B cell (primary cell): ENCODE measurements around the gene ZNF816.

Experiments
- EZH2 ChIP-seq: IDR thresholded peaks from 2 replicates; pipeline ENCODE4 v1.6.1; 2012; ENCODE audit warnings: borderline replicate concordance, low read depth, mild to moderate bottlenecking, moderate library complexity, low read length; ENCODE audit not compliant: insufficient read depth, poor library complexity, severe bottlenecking
- TF ChIP-seq, protein P1 (sequence below): fragments of 200-600 bp; IDR thresholded peaks from one replicate; pipeline ENCODE4 v1.8.0; 2022; ENCODE audit warnings: antibody characterized with exemption, mild to moderate bottlenecking

DNA sequence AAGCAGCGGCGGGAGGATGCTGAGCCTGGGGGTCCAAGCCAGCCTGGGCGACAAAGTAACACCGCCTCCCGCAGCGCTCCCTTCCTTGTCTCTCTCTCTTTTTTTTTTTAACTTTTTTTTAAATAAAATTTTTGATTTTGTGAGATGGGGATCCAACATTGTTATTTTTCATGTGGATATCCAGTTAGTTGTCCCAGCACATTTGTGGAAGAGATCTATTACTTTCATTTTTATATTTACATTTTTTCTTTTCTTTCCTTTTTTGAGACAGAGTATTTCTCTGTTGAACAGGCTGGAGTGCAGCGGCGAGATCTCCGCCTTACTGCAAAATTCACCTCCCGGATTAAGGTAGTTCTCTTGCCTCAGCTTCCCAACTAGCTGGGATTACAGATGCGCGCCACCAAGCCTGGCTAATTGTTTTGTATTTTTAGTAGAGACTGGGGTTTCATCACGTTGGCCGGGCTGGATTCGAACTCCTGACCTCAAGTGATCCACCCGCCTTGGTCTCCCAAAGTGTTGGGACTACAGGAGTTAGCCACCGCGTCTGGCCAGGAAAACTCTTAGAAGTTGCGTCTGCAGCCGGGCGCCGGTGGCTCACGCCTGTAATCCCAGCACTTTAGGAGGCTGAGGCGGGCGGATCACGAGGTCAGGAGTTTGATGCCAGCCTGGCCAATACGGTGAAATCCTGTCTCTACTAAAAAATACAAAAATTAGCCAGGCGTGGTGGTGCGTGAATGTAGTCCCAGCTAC lies 19.4 kb downstream of the ZNF816 start:
- TF ChIP-seq, protein P1, sequence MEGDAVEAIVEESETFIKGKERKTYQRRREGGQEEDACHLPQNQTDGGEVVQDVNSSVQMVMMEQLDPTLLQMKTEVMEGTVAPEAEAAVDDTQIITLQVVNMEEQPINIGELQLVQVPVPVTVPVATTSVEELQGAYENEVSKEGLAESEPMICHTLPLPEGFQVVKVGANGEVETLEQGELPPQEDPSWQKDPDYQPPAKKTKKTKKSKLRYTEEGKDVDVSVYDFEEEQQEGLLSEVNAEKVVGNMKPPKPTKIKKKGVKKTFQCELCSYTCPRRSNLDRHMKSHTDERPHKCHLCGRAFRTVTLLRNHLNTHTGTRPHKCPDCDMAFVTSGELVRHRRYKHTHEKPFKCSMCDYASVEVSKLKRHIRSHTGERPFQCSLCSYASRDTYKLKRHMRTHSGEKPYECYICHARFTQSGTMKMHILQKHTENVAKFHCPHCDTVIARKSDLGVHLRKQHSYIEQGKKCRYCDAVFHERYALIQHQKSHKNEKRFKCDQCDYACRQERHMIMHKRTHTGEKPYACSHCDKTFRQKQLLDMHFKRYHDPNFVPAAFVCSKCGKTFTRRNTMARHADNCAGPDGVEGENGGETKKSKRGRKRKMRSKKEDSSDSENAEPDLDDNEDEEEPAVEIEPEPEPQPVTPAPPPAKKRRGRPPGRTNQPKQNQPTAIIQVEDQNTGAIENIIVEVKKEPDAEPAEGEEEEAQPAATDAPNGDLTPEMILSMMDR, result no peak
- TF ChIP-seq EZH2, result no peak
